Measurements from ENCODE around the gene CNRIP1.

The CNRIP1 gene

GRCh38 chr2:68290901-68291300 lies 28.8 kb downstream of the CNRIP1 start:
- DNase-seq (ENCODE audit: low spot score), result no peak
- in situ Hi-C loops (cut with MboI; ENCODE audit: low pct_unique_long_range_greater_than_20kb, low sequenced_read_pairs, unreplicated experiment), result loop anchor here (10.0 kb wide), 1 partner anchor 154 kb away; no protein-coding TSS in a partner anchor
- TF ChIP-seq, protein P1, sequence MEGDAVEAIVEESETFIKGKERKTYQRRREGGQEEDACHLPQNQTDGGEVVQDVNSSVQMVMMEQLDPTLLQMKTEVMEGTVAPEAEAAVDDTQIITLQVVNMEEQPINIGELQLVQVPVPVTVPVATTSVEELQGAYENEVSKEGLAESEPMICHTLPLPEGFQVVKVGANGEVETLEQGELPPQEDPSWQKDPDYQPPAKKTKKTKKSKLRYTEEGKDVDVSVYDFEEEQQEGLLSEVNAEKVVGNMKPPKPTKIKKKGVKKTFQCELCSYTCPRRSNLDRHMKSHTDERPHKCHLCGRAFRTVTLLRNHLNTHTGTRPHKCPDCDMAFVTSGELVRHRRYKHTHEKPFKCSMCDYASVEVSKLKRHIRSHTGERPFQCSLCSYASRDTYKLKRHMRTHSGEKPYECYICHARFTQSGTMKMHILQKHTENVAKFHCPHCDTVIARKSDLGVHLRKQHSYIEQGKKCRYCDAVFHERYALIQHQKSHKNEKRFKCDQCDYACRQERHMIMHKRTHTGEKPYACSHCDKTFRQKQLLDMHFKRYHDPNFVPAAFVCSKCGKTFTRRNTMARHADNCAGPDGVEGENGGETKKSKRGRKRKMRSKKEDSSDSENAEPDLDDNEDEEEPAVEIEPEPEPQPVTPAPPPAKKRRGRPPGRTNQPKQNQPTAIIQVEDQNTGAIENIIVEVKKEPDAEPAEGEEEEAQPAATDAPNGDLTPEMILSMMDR (IDR thresholded peaks at IDR 0.05; ENCODE audit: extremely low read depth, insufficient read depth, missing control alignments), result no peak

GRCh38 chr2:68287580-68288441 lies 31.9 kb downstream of the CNRIP1 start:
- in situ Hi-C loops (cut with MboI; ENCODE audit: low pct_unique_long_range_greater_than_20kb, low sequenced_read_pairs, unreplicated experiment), result loop anchor here (10.0 kb wide), 1 partner anchor 163 kb away; no protein-coding TSS in a partner anchor
- DNase-seq (ENCODE audit: low spot score), result no peak
- TF ChIP-seq, protein P1 (IDR thresholded peaks at IDR 0.05; ENCODE audit: extremely low read depth, insufficient read depth, missing control alignments), result no peak

DNA sequence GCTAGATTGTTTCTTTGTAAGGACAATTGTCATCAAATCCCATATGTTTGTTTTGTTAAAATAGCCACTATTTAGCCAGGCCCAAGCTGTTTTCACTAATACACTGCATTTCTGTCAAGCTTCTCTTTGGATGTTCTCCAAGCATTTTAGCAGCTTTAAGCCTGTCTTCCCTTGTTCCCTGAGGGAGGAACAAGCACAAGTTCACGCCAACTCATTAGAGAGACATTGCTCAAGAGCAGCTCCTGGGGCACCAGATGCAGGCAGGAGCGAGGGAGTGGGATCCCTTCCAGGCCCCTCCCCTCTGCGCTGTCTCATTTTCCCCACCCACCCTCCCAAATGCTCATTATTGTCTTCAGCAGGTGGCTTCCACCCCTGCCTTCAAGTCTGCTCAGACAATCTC lies 34.9 kb downstream of the CNRIP1 start:
- in situ Hi-C loops (cut with MboI; ENCODE audit: low pct_unique_long_range_greater_than_20kb, low sequenced_read_pairs, unreplicated experiment), result loop anchor here (10.0 kb wide), 1 partner anchor 160 kb away; no protein-coding TSS in a partner anchor
- TF ChIP-seq, protein P1 (IDR thresholded peaks at IDR 0.05; ENCODE audit: extremely low read depth, insufficient read depth, missing control alignments), result no peak
- DNase-seq (ENCODE audit: low spot score), result no peak

DNA sequence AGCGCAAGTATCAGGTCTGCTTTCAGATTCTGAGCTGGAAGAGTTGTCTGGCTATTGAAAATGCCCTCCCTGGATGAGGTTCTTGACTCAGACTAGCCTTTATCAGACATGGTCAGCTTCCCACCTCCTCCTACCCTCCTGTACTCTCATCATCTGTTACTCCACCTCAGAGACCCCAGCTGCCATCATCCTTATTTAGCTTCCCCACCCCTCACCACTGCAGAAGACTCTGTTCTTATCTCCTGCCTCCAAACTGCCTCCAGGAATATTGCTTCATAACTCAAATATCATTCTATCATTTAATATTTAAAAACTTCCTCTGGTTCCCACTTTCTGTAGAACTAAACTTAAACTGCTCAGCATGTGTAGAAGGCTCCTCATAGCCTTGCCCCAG lies 36.3 kb downstream of the CNRIP1 start:
- in situ Hi-C loops (cut with MboI; ENCODE audit: low pct_unique_long_range_greater_than_20kb, low sequenced_read_pairs, unreplicated experiment), result loop anchor here (10.0 kb wide), 1 partner anchor 159 kb away; no protein-coding TSS in a partner anchor
- TF ChIP-seq, protein P1 (IDR thresholded peaks at IDR 0.05; ENCODE audit: extremely low read depth, insufficient read depth, missing control alignments), result no peak
- no peak for DNase-seq (ENCODE audit: low spot score)

DNA sequence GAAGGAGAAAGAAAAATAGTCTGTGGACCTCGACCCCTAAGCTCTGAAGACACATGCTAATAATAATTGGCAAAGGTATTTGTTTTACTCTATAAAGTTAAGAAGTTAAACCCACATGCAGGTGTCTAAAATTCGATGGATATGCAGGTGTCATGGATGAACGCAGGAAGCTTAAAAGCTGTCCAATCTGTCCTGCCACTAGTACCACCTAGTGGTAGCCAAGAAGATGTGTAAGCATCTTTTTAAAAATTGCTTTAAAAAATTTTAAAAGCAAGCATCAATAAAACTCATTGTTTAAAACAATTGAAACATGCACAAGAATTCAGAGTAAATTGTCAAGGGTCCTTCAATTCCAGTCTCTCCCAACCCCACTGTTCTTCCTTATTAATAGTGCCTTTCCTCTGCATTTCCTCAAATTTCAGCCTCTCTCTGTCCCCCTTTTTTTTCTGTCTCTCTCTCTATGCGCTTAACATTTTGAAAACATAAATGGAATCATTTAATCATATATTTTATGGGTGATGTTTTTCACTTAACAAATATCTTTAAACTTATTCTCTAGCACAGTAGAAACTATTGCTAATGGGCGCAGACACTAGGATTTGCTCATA lies 36.8 kb downstream of the CNRIP1 start:
- in situ Hi-C loops (cut with MboI; ENCODE audit: low pct_unique_long_range_greater_than_20kb, low sequenced_read_pairs, unreplicated experiment), result loop anchor here (10.0 kb wide), 1 partner anchor 158 kb away; no protein-coding TSS in a partner anchor
- TF ChIP-seq, protein P1 (IDR thresholded peaks at IDR 0.05; ENCODE audit: extremely low read depth, insufficient read depth, missing control alignments), result peak; percentile 69
- peak; percentile 74 for DNase-seq (ENCODE audit: low spot score)

DNA sequence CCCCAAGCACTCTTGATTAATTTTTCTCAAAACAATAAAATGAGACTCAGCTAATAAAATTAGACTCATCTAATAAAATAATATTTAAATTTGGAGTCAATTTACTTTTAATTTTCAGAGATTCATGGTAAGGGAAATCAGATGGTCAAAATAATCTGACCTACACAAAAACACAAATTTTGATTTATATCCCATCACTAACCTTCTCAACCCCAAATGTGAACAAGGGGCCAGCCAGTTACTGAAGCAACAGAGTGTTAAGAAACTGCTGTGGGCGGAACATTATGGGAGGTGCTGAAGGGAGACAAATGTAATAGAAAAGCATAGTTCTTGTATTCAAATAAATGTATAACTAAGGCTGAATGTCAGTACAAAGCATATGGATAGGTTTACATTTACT lies 39.0 kb downstream of the CNRIP1 start:
- in situ Hi-C loops (cut with MboI; ENCODE audit: low pct_unique_long_range_greater_than_20kb, low sequenced_read_pairs, unreplicated experiment), result loop anchor here (10.0 kb wide), 1 partner anchor 156 kb away; no protein-coding TSS in a partner anchor
- no peak for DNase-seq (ENCODE audit: low spot score)

More for the DNA sequence above, 39.0 kb downstream of the CNRIP1 start:
- TF ChIP-seq, protein P1 (IDR thresholded peaks at IDR 0.05; ENCODE audit: extremely low read depth, insufficient read depth, missing control alignments), result no peak
